PFSK-1 (cell line): Measurements from ENCODE around the gene KDM4F.

Experiments
- FOXP2 ChIP-seq: optimal IDR thresholded peaks from 2 replicates; pipeline ENCODE3; 2011; ENCODE audit warnings: borderline replicate concordance, control low read depth, inconsistent platforms; ENCODE audit not compliant: insufficient read depth; ENCODE audit errors: extremely low read length, extremely low read depth
- POLR2AphosphoS5 ChIP-seq: IDR thresholded peaks from 2 replicates; pipeline ENCODE4 v1.6.1; 2012; ENCODE audit warnings: low read depth, mild to moderate bottlenecking, control low read depth, low read length, moderate library complexity
- SIN3A ChIP-seq: IDR thresholded peaks from 2 replicates; pipeline ENCODE4 v1.6.1; 2012; ENCODE audit warnings: mild to moderate bottlenecking, low read length, moderate library complexity, borderline replicate concordance; ENCODE audit not compliant: insufficient read depth
- TAF1 ChIP-seq: IDR thresholded peaks from 2 replicates; pipeline ENCODE4 v1.6.1; 2012; ENCODE audit warnings: low read length, control low read depth, borderline replicate concordance; ENCODE audit not compliant: insufficient read depth
- TF ChIP-seq, protein P1 (sequence below), 2 experiments: IDR thresholded peaks; 2 replicates each; pipeline versions ENCODE4 v1.6.1 to v1.8.0; 2011 to 2012; ENCODE audit warnings: low read depth in 2 of 2, low read length in 2 of 2, control low read depth in 1 of 2, inconsistent platforms in 1 of 2, mild to moderate bottlenecking in 1 of 2, moderate library complexity in 1 of 2; ENCODE audit not compliant: insufficient read depth in 1 of 2

The KDM4F gene

DNA sequence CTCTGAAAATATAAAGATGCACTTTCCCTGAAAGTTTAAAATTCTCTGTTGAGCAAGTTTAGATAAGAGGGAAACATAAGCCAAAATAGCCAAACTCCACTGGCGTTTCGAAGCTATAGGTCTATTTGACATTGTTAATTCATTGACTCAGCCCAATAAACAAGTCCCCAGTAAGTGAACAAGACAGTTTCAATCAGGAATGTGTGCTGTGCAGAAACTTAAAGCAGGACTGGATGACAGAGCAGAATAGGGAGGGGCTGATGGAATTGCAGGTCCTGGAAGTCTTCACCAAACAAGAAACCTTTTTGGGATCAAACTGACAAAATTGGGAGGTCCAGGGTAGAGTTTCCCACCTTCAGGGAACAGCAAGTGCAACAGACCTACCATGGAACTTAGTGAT is 33.1 kb upstream of the KDM4F start:
- TF ChIP-seq, protein P1, sequence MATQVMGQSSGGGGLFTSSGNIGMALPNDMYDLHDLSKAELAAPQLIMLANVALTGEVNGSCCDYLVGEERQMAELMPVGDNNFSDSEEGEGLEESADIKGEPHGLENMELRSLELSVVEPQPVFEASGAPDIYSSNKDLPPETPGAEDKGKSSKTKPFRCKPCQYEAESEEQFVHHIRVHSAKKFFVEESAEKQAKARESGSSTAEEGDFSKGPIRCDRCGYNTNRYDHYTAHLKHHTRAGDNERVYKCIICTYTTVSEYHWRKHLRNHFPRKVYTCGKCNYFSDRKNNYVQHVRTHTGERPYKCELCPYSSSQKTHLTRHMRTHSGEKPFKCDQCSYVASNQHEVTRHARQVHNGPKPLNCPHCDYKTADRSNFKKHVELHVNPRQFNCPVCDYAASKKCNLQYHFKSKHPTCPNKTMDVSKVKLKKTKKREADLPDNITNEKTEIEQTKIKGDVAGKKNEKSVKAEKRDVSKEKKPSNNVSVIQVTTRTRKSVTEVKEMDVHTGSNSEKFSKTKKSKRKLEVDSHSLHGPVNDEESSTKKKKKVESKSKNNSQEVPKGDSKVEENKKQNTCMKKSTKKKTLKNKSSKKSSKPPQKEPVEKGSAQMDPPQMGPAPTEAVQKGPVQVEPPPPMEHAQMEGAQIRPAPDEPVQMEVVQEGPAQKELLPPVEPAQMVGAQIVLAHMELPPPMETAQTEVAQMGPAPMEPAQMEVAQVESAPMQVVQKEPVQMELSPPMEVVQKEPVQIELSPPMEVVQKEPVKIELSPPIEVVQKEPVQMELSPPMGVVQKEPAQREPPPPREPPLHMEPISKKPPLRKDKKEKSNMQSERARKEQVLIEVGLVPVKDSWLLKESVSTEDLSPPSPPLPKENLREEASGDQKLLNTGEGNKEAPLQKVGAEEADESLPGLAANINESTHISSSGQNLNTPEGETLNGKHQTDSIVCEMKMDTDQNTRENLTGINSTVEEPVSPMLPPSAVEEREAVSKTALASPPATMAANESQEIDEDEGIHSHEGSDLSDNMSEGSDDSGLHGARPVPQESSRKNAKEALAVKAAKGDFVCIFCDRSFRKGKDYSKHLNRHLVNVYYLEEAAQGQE (IDR thresholded peaks at IDR 0.05; ENCODE audit: insufficient read depth in 1 of 2, low read depth in 2 of 2, low read length in 2 of 2), result no peak
- TF ChIP-seq TAF1 (no peak), POLR2AphosphoS5 (no peak), SIN3A (no peak), FOXP2 (no peak)

DNA sequence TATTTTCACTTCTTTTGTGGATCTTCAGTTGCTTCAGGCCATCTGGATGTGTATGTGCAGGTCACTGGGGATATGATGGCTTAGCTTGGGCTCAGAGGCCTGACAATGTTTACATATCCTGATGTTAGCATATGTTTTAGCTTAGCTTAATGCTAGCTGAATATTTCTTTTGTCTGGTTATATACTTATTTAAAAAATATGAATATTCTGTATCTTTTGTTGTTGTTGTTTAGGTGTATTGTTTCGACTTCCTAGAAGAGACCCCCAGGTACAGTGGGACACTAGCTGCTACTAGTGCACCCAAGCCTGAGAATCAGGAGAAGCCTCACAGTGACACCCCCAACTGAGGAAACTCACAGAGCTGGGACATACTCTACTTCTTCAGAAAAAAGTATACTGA is 24.3 kb upstream of the KDM4F start, which contains the start of gene KDM4E:
KDM4E (plus strand) TSS at position 301 of the 400 bp plus-strand sequence. CDS start 300 bp downstream, outside the sequence.
- TF ChIP-seq POLR2AphosphoS5, result no peak
- TF ChIP-seq, protein P1 (IDR thresholded peaks at IDR 0.05; ENCODE audit: insufficient read depth in 1 of 2, low read depth in 2 of 2, low read length in 2 of 2), result no peak
- TF ChIP-seq FOXP2, result no peak
- TF ChIP-seq SIN3A, result no peak

DNA sequence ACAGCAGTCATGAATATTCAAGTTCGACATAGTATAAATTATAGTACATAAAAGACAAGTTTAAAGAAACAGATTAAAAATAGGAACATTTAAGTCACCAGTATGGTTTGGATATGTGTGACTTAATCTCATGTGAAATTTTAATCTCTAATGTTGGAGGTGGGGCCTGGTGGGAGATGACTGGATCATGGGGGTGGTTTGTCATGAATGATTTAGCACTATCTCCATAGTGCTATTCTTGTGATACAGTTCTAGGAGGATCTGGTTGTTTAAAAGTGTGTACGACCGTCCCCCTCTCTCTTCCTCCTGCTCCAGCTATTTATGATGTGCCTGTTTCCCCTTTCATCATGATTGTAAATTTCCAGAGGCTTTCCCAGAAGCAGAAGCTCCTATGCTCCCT is 20.9 kb upstream of the KDM4F start:
- TF ChIP-seq FOXP2, result no peak
- TF ChIP-seq SIN3A, result no peak
- no peak for TF ChIP-seq POLR2AphosphoS5

DNA sequence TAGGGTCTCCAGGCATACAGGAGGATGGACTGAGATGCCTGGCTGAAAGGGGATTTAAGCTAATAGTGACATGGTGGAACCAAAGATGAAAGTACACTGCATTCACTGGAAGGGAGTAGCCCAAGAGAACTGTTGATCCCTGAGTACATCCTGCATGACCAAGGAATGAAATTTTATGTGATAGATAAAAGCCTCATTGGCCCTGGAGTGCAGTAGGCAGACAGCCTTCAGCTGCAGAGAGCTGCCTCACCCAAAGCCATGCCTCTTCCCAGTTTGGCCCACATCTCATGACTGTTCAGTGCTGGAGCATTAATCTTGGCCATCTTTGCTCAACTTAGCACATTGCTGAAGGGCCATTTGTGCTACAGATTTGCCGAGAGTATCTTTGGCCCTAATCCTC is 16.2 kb upstream of the KDM4F start:
- TF ChIP-seq POLR2AphosphoS5 (no peak), SIN3A (no peak), FOXP2 (no peak), TAF1 (no peak)
- TF ChIP-seq, protein P1 (IDR thresholded peaks at IDR 0.05; ENCODE audit: insufficient read depth in 1 of 2, low read depth in 2 of 2, low read length in 2 of 2), result no peak

DNA sequence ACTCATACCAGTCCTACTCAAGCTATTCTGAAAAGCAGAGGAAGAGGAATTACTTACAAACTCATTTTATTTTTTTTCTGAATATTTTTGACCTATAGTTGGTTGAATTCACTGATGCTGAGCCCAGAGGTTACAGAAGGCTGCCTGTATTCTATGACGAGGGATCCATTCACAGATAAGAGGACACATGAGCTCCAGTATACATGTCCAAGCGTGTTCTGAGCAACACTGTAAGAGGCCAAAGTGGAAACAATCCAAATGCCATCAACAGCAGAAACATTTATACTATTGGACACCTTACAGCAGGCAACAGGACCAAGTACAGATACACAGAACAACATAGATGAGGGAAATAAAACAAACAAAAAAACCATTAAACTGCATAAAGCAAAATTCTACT is 13.9 kb upstream of the KDM4F start:
- TF ChIP-seq TAF1 (no peak), SIN3A (no peak), POLR2AphosphoS5 (no peak), FOXP2 (no peak)
- TF ChIP-seq, protein P1 (IDR thresholded peaks at IDR 0.05; ENCODE audit: insufficient read depth in 1 of 2, low read depth in 2 of 2, low read length in 2 of 2), result no peak
